ENCODE results near the gene CARS2. TPM values are rescaled to one million over a fixed set of nuclear protein-coding genes. Genes with fewer than 3 reads are reported as not detected.

CARS2 gene
- total RNA-seq, 1 experiment from 2014 or later: 52.9 TPM

- no peak overlapping the region for H3K27ac ChIP-seq (ENCODE audit: low read depth, low read length)
- H2AFZ ChIP-seq (ENCODE audit: low read depth, low read length, poor library complexity, severe bottlenecking): no peak overlapping the region
- no peaks in the 10 kb centered on the region for H4K20me1 ChIP-seq (ENCODE audit: insufficient read depth)
- DNase-seq (ENCODE audit: low read depth, low spot score): no peak
- no peak overlapping the region for H3K4me2 ChIP-seq (ENCODE audit: low read length)
- ATAC-seq: no peak
- H3K9me3 ChIP-seq (ENCODE audit: control insufficient read depth in 1 of 2, insufficient read depth in 1 of 2, low read depth in 1 of 2, low read length in 2 of 2): no peaks in the 10 kb centered on the region
- ChIA-PET CTCF (no interaction called here), POLR2A (no interaction called here), RAD21 (ENCODE audit: low non-redundant PET in 1 of 2, low total read pairs in 2 of 2, uncharacterized antibody in 2 of 2, unreplicated experiment in 2 of 2) (no interaction called here)
- H3K36me3 ChIP-seq (ENCODE audit: control insufficient read depth in 1 of 2, insufficient read depth in 2 of 2, low read length in 2 of 2): peaks cover 16 to 32% of the 10 kb centered on the region in 2 experiments; a peak in 3 of 4 replicates
- intact Hi-C loops (cut with micrococcal nuclease): no loop called here
- no peaks in the 10 kb centered on the region for H3K4me1 ChIP-seq (ENCODE audit: control insufficient read depth in 1 of 2, insufficient read depth in 2 of 2, low read length in 2 of 2)
- BruUV-seq (replicated peaks): no TSS peak
- H3K79me2 ChIP-seq (ENCODE audit: insufficient read depth, low read length): no peaks in the 10 kb centered on the region; the same call in 1 of the 2 replicates
- TF ChIP-seq CBX3 (IDR thresholded peaks at IDR 0.05; ENCODE audit: low read depth) (no peak), JUND (IDR thresholded peaks at IDR 0.05) (no peak), ELF1 (IDR thresholded peaks at IDR 0.05; ENCODE audit: borderline replicate concordance, low read depth) (no peak), POLR2AphosphoS5 (IDR thresholded peaks at IDR 0.05; ENCODE audit: low read depth, low read length) (no peak), RAD21 (IDR thresholded peaks at IDR 0.05; ENCODE audit: low read depth) (no peak), SP1 (IDR thresholded peaks at IDR 0.05; ENCODE audit: low read depth) (no peak), ATF3 (IDR thresholded peaks at IDR 0.05) (no peak), CEBPB (IDR thresholded peaks at IDR 0.05; ENCODE audit: low read depth) (no peak), ZBTB33 (IDR thresholded peaks at IDR 0.05; ENCODE audit: extremely low read depth, insufficient replicate concordance, low read length) (no peak), SIN3A (IDR thresholded peaks at IDR 0.05; ENCODE audit: low read depth) (no peak), EGR1 (IDR thresholded peaks at IDR 0.05; ENCODE audit: low read depth) (no peak), EZH2phosphoT487 (IDR thresholded peaks at IDR 0.05; ENCODE audit: borderline replicate concordance) (no peak), REST (IDR thresholded peaks at IDR 0.05; ENCODE audit: low read depth) (no peak), YY1 (IDR thresholded peaks at IDR 0.05; ENCODE audit: extremely low read depth, insufficient replicate concordance, low read depth, low read length) (no peak), FOSL1 (IDR thresholded peaks at IDR 0.05; ENCODE audit: low read depth) (no peak), SRF (IDR thresholded peaks at IDR 0.05; ENCODE audit: low read depth) (no peak), EZH2 (IDR thresholded peaks at IDR 0.05) (no peak), POLR2A (IDR thresholded peaks at IDR 0.05; ENCODE audit: borderline replicate concordance, extremely low read depth, insufficient read depth, insufficient read length) (no peak)
- no peak overlapping the region for H3K9ac ChIP-seq (ENCODE audit: low read length)
- H3K4me3 ChIP-seq (replicated peaks in 1 of 2; ENCODE audit: low read depth in 1 of 2, low read length in 2 of 2): no peak overlapping the region
- H3K9me2 ChIP-seq (ENCODE audit: insufficient read depth): no peaks in the 10 kb centered on the region
- H3K27me3 ChIP-seq (ENCODE audit: insufficient read depth, low read length): no peaks in the 10 kb centered on the region
These were observed 64.6 kb downstream of the CARS2 start for GRCh38 chr13:110641055-110642015.

Data from HCT116 (cell line).